Lower leg skin (tissue), 3 donors: ENCODE measurements around the gene INPP4B.

Experiments
- POLR2A ChIP-seq, 2 donors: fragments of 450-650 bp; IDR thresholded peaks; one replicate each; pipeline ENCODE4 v1.6.1; 2016 to 2017; ENCODE audit warnings: antibody characterized with exemption in 2 of 2, mild to moderate bottlenecking in 1 of 2, moderate library complexity in 1 of 2
- TF ChIP-seq, protein P1 (sequence below), 3 donors: fragments of 450-650 bp; IDR thresholded peaks; one replicate each; pipeline ENCODE4 v1.5.1; 2016; ENCODE audit warnings: antibody characterized with exemption in 3 of 3, mild to moderate bottlenecking in 3 of 3, moderate library complexity in 2 of 3

DNA sequence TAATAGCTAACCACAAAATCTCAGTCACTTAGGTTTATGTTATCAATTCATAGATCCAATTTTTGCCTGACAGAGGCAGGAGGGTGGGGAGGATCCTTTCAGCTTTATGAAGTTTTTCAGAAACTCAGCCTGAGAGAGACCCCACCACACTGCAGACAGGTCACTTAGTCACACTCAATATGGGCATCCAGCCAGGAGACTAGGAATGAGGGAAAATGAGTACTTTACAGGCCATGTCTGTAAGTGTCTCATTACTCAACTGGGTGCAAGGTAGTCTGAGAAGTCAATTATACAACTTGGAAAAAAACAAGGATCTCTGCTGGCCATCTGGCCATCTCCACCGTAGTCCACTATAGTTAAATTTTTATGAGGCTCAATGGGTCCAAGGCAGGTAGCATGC, 365.9 kb downstream of the INPP4B start:
- TF ChIP-seq, protein P1, sequence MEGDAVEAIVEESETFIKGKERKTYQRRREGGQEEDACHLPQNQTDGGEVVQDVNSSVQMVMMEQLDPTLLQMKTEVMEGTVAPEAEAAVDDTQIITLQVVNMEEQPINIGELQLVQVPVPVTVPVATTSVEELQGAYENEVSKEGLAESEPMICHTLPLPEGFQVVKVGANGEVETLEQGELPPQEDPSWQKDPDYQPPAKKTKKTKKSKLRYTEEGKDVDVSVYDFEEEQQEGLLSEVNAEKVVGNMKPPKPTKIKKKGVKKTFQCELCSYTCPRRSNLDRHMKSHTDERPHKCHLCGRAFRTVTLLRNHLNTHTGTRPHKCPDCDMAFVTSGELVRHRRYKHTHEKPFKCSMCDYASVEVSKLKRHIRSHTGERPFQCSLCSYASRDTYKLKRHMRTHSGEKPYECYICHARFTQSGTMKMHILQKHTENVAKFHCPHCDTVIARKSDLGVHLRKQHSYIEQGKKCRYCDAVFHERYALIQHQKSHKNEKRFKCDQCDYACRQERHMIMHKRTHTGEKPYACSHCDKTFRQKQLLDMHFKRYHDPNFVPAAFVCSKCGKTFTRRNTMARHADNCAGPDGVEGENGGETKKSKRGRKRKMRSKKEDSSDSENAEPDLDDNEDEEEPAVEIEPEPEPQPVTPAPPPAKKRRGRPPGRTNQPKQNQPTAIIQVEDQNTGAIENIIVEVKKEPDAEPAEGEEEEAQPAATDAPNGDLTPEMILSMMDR (IDR thresholded peaks at IDR 0.05) = no peak
- no peak for TF ChIP-seq POLR2A (IDR thresholded peaks at IDR 0.05)
